H1 (cell line): ENCODE results near the gene SPIB. TPM values are rescaled to one million over a fixed set of nuclear protein-coding genes. Genes with fewer than 3 reads are reported as not detected.

Experiments used
- CTCF ChIA-PET: fragments of 300-600 bp; sonication (Branson Sonifier 250); formaldehyde crosslinking; loops from one replicate; lab custom pipeline; 2021; ENCODE audit not compliant: partially characterized antibody; lab: Charles Lee
- POLR2A ChIA-PET: fragments of 300-600 bp; sonication (Branson Sonifier 250); formaldehyde crosslinking; loops from one replicate; lab custom pipeline; 2021; ENCODE audit warnings: inconsistent platforms; ENCODE audit not compliant: partially characterized antibody; lab: Charles Lee
- DNase-seq, 2 experiments: peaks; one replicate each; pipeline versions ENCODE4 v3.0.0 to v3.0.0-alpha.2; 2010 to 2022; ENCODE audit warnings: low spot score in 2 of 2, low read depth in 1 of 2, mixed read lengths in 1 of 2
- FAIRE-seq: peaks from 2 replicates; lab custom pipeline; 2011; peaks lifted over from hg19 to GRCh38; lab: Jason Lieb, UNC
- H2AFZ ChIP-seq: 2 replicates; pipeline ENCODE4 v1.8.1; 2012; ENCODE audit warnings: low read length, inconsistent platforms
- H2AK5ac ChIP-seq: 2 replicates; pipeline ENCODE4 v1.6.1; 2013; ENCODE audit warnings: low read depth, low read length
- H2BK120ac ChIP-seq: replicated peaks from 2 replicates; pipeline ENCODE3; 2013; ENCODE audit warnings: low read depth, low read length, inconsistent platforms
- H2BK12ac ChIP-seq: 2 replicates; pipeline ENCODE4 v1.6.1; 2013; ENCODE audit warnings: low read depth, low read length
- H2BK15ac ChIP-seq: 2 replicates; pipeline ENCODE4 v1.6.1; 2013; ENCODE audit warnings: low read length
- H2BK20ac ChIP-seq: 2 replicates; pipeline ENCODE4 v1.6.1; 2013; ENCODE audit warnings: low read length
- H2BK5ac ChIP-seq: 2 replicates; pipeline ENCODE4 v1.6.1; 2013; ENCODE audit warnings: low read depth, low read length
- H3K14ac ChIP-seq: 2 replicates; pipeline ENCODE4 v1.6.1; 2013; ENCODE audit warnings: inconsistent platforms; ENCODE audit not compliant: insufficient read length
- H3K18ac ChIP-seq: 2 replicates; pipeline ENCODE4 v1.6.1; 2013; ENCODE audit warnings: low read length; ENCODE audit errors: extremely low read depth
- H3K23ac ChIP-seq: 2 replicates; pipeline ENCODE4 v1.6.1; 2013; ENCODE audit warnings: inconsistent platforms; ENCODE audit not compliant: insufficient read length
- H3K23me2 ChIP-seq: 2 replicates; pipeline ENCODE4 v1.6.1; 2013; ENCODE audit warnings: low read depth, low read length
- H3K27ac ChIP-seq: 2 replicates; pipeline ENCODE4 v1.6.1; 2011; ENCODE audit warnings: low read depth, low read length, inconsistent platforms
- H3K27me3 ChIP-seq, 4 experiments: replicated peaks in 1 of 4; 1 replicate in 1 of 4; 2 replicates in 3 of 4; pipeline versions ENCODE4 v1.6.1 to v1.8.1; 2011 to 2013; ENCODE audit warnings: low read length in 3 of 4, mild to moderate bottlenecking in 3 of 4, inconsistent platforms in 2 of 4, mixed read lengths in 2 of 4, moderate library complexity in 1 of 4; ENCODE audit not compliant: control insufficient read depth in 3 of 4, insufficient read depth in 3 of 4; ENCODE audit errors: extremely low read depth in 1 of 4
- H3K36me3 ChIP-seq, 4 experiments: 2 replicates each; pipeline versions ENCODE4 v1.6.1 to v1.8.1; 2011 to 2013; ENCODE audit warnings: mild to moderate bottlenecking in 4 of 4, low read length in 3 of 4, moderate library complexity in 2 of 4, control low read depth in 1 of 4, inconsistent platforms in 1 of 4; ENCODE audit not compliant: insufficient read depth in 4 of 4, control insufficient read depth in 2 of 4
- H3K4ac ChIP-seq: replicated peaks from 2 replicates; pipeline ENCODE3; 2013; ENCODE audit warnings: low read length, low read depth, mixed read lengths, inconsistent platforms; ENCODE audit not compliant: insufficient read length
- H3K4me1 ChIP-seq, 4 experiments: replicated peaks in 1 of 4; 1 replicate in 1 of 4; 2 replicates in 3 of 4; pipeline versions ENCODE4 v1.6.1 to v1.8.1; 2011 to 2013; ENCODE audit warnings: low read length in 3 of 4, inconsistent platforms in 2 of 4, mixed read lengths in 1 of 4; ENCODE audit not compliant: insufficient read depth in 4 of 4, control insufficient read depth in 3 of 4
- H3K4me2 ChIP-seq, 2 experiments: 2 replicates each; pipeline versions ENCODE4 v1.6.1 to v1.8.1; 2011 to 2013; ENCODE audit warnings: low read depth in 2 of 2, low read length in 2 of 2, control low read depth in 1 of 2, inconsistent platforms in 1 of 2, mild to moderate bottlenecking in 1 of 2; ENCODE audit not compliant: insufficient read depth in 1 of 2
- H3K4me3 ChIP-seq, 4 experiments: fragments of 200-600, 300-600 bp in 1 of 4; sonication (generic), shearing (Covaris generic), sonication (Bioruptor Twin) in 1 of 4; 2 replicates each; pipeline versions ENCODE4 v1.5.1 to v1.8.1; 2011 to 2016; ENCODE audit warnings: low read length in 4 of 4, low read depth in 3 of 4, control low read depth in 2 of 4, inconsistent platforms in 2 of 4, mild to moderate bottlenecking in 2 of 4, mixed read lengths in 1 of 4, moderate library complexity in 1 of 4; ENCODE audit not compliant: insufficient read depth in 2 of 4; ENCODE audit errors: extremely low read depth in 1 of 4
- H3K56ac ChIP-seq: replicated peaks from 2 replicates; pipeline ENCODE3; 2013; ENCODE audit warnings: low read depth, mild to moderate bottlenecking, mixed read lengths, low read length, inconsistent platforms; ENCODE audit not compliant: insufficient read length
- H3K79me1 ChIP-seq: 2 replicates; pipeline ENCODE4 v1.6.1; 2013; ENCODE audit warnings: low read depth, low read length, control low read depth
- H3K79me2 ChIP-seq, 2 experiments: 2 replicates each; pipeline versions ENCODE4 v1.6.1 to v1.8.1; 2012 to 2013; ENCODE audit warnings: low read length in 2 of 2, mild to moderate bottlenecking in 2 of 2, inconsistent platforms in 1 of 2; ENCODE audit not compliant: insufficient read depth in 2 of 2, control insufficient read depth in 1 of 2
- H3K9ac ChIP-seq, 4 experiments: replicated peaks in 1 of 4; 1 replicate in 1 of 4; 2 replicates in 3 of 4; pipeline versions ENCODE4 v1.6.1 to v1.8.1; 2011 to 2013; ENCODE audit warnings: low read depth in 3 of 4, low read length in 3 of 4, control low read depth in 2 of 4, mild to moderate bottlenecking in 2 of 4, moderate library complexity in 2 of 4, inconsistent platforms in 1 of 4; ENCODE audit errors: extremely low read depth in 1 of 4
- H3K9me3 ChIP-seq, 2 experiments: 2 replicates each; pipeline versions ENCODE4 v1.6.1 to v1.8.1; 2012 to 2013; ENCODE audit warnings: mild to moderate bottlenecking in 2 of 2, moderate library complexity in 2 of 2, control low read depth in 1 of 2, inconsistent platforms in 1 of 2, low read depth in 1 of 2, low read length in 1 of 2, mixed read lengths in 1 of 2; ENCODE audit not compliant: insufficient read depth in 2 of 2
- H4K20me1 ChIP-seq, 2 experiments: replicated peaks in 1 of 2; 2 replicates each; pipeline versions ENCODE3 to v1.8.1; 2011 to 2013; ENCODE audit warnings: inconsistent platforms in 2 of 2, low read length in 2 of 2, mild to moderate bottlenecking in 1 of 2; ENCODE audit not compliant: insufficient read depth in 2 of 2, control insufficient read depth in 1 of 2
- H4K5ac ChIP-seq: 2 replicates; pipeline ENCODE4 v1.6.1; 2013; ENCODE audit warnings: low read length, low read depth, mixed read lengths, inconsistent platforms; ENCODE audit not compliant: insufficient read length
- H4K8ac ChIP-seq: 2 replicates; pipeline ENCODE4 v1.8.0; 2013; ENCODE audit warnings: mild to moderate bottlenecking, moderate library complexity, low read length, inconsistent platforms; ENCODE audit not compliant: insufficient read depth; ENCODE audit errors: extremely low read depth
- H4K91ac ChIP-seq: replicated peaks from 2 replicates; pipeline ENCODE3; 2013; ENCODE audit warnings: low read length, mixed read lengths, inconsistent platforms; ENCODE audit not compliant: insufficient read length
- KDM4A ChIP-seq: IDR thresholded peaks from one replicate; pipeline ENCODE4 v1.7.1; 2012; ENCODE audit warnings: low read depth, mild to moderate bottlenecking, moderate library complexity, low read length, inconsistent platforms; ENCODE audit not compliant: severe bottlenecking
- NRF1 ChIP-seq: IDR thresholded peaks from 2 replicates; pipeline ENCODE4 v1.6.1; 2011; ENCODE audit warnings: mild to moderate bottlenecking, low read depth, low read length, improper control_type of control experiment
- RNF2 ChIP-seq: fragments of 200-900, 300-1000 bp; sonication (generic); IDR thresholded peaks from 2 replicates; pipeline ENCODE4 v1.7.1; 2016; ENCODE audit warnings: borderline replicate concordance, low read depth, mild to moderate bottlenecking, antibody characterized with exemption, low read length; ENCODE audit not compliant: poor library complexity, severe bottlenecking; ENCODE audit errors: missing control alignments
- SAP30 ChIP-seq: fragments of 300-600 bp; sonication (generic); IDR thresholded peaks from 2 replicates; pipeline ENCODE4 v1.7.1; 2012; ENCODE audit warnings: low read length, moderate library complexity, mild to moderate bottlenecking, inconsistent platforms; ENCODE audit not compliant: insufficient read depth, insufficient replicate concordance
- SIN3A ChIP-seq, 2 experiments: IDR thresholded peaks in 1 of 2; conservative IDR thresholded peaks in 1 of 2; 2 replicates each; pipeline ENCODE4 v1.6.1; 2011 to 2012; ENCODE audit warnings: low read length in 2 of 2, improper control_type of control experiment in 1 of 2, low read depth in 1 of 2, mild to moderate bottlenecking in 1 of 2
- YY1 ChIP-seq: IDR thresholded peaks from 2 replicates; pipeline ENCODE4 v1.6.1; 2011; ENCODE audit warnings: low read depth, mild to moderate bottlenecking, low read length
- WGBS, 2 experiments: shearing (Covaris generic) in 1 of 2; methylation state at CpG; one replicate each; pipeline versions ENCODE4 v1.1.6 to v1.1.7; 2013 to 2015; ENCODE audit warnings: low lambda C conversion rate in 2 of 2, mixed read lengths in 2 of 2, inconsistent platforms in 1 of 2, low coverage in 1 of 2, missing lambda C conversion rate in 1 of 2; ENCODE audit not compliant: insufficient replicate concordance in 2 of 2, insufficient coverage in 1 of 2, insufficient read length in 1 of 2; ENCODE audit errors: extremely low coverage in 1 of 2, missing lambda C conversion rate in 1 of 2; 5-methylcytosine and 5-hydroxymethylcytosine counted together
- polyA plus RNA-seq, 7 experiments: library from polyadenylated mRNA; depleted of rRNA in 3 of 7; stranded (reverse) in 5 of 7; unstranded in 2 of 7; fragments of >200 nt in 5 of 7; fragments of 200-250 nt in 2 of 7; gene quantifications; 1 replicate in 5 of 7; 2 replicates in 1 of 7; 4 replicates in 1 of 7; pipeline versions ENCODE4 v1.2.1 to v1.2.3, GENCODE V29; 2011 to 2013; ENCODE audit warnings: missing spikeins in 2 of 7, mixed read lengths in 2 of 7
- total RNA-seq: library from RNA; stranded (reverse); fragmentation: NEBNext Ultra II Directional; extraction: Animal tissue kit (Norgen Biotek cat#: 25700); gene quantifications from 2 replicates; pipeline ENCODE4 v1.2.1, GENCODE V29; 2021

The SPIB gene
- total and polyA plus RNA-seq, 2 of the 8 experiments (the other 6 are each of a cell fraction or from before 2014, with no cell fraction given), result 11.1 to 17.4 TPM

- H3K9ac ChIP-seq, result peak overlapping the region; percentile 85 to 88 (median 88)
- peaks cover 12% of the 10 kb centered on the region for H3K79me1 ChIP-seq
- H3K36me3 ChIP-seq, result peaks cover 7 to 28% (median 21%) of the 10 kb centered on the region in 4 experiments; a peak in 7 of 8 replicates
- H2BK120ac ChIP-seq, result no peak overlapping the region
- H3K4me3 ChIP-seq, result peak overlapping the region; percentile 63 to 91 (median 89)
- H3K27me3 ChIP-seq, result no peaks in the 10 kb centered on the region
- H3K9me3 ChIP-seq, result no peaks in the 10 kb centered on the region
- H2BK20ac ChIP-seq, result no peak overlapping the region
- H3K56ac ChIP-seq, result peak overlapping the region; percentile 70
- peak overlapping the region; percentile 36 for H4K5ac ChIP-seq
- 0 out of 2 replicates have a peak overlapping the region, but pooled peaks have one; percentile 6 for H2BK12ac ChIP-seq
- peak overlapping the region; percentile 57 for H4K91ac ChIP-seq
- H3K27ac ChIP-seq, result peak overlapping the region; percentile 75
- H3K14ac ChIP-seq, result no peak overlapping the region
- no peak overlapping the region for H2AK5ac ChIP-seq
- H3K18ac ChIP-seq, result peak overlapping the region; percentile 4; the same call in 1 of the 2 replicates
- no peak overlapping the region for H2BK15ac ChIP-seq
- FAIRE-seq (no peak), DNase-seq (no peak)
- 23% methylated on average over 25 of the region's 26 CpGs; no CpG with 5 or more reads in 1 of the 2 experiments for WGBS, 2 experiments
- peaks cover 12 to 45% of the 10 kb centered on the region in 2 experiments; a peak in 3 of 4 replicates for H3K79me2 ChIP-seq
- peak overlapping the region; percentile 97 for H4K8ac ChIP-seq
- peaks cover 5 to 17% of the 10 kb centered on the region in 2 experiments for H4K20me1 ChIP-seq
- H3K4me2 ChIP-seq, result peak overlapping the region; percentile 94 to 95
- POLR2A ChIA-PET, result interaction anchor here (0.7 to 4.0 kb wide), 27 partner anchors 9 to 94 kb away, joined by 3 to 28 read pairs (median 4); partner anchors contain the start of genes KCNC3, NAPSA and NR1H2
- 0 out of 2 replicates have a peak overlapping the region, but pooled peaks have one; percentile 2 for H2AFZ ChIP-seq
- H3K23me2 ChIP-seq, result peaks cover 9% of the 10 kb centered on the region; the same call in 1 of the 2 replicates
- CTCF ChIA-PET, result interaction anchor here (1.1 to 1.8 kb wide), 6 partner anchors 14 to 411 kb away, joined by 3 to 5 read pairs (median 4); no protein-coding TSS in a partner anchor
- H3K4ac ChIP-seq, result peak overlapping the region; percentile 6
- peak overlapping the region; percentile 90; the same call in 1 of the 2 replicates for H2BK5ac ChIP-seq
- peak overlapping the region; percentile 23 for H3K23ac ChIP-seq
- peaks cover 0 to 3% (median under 1%) of the 10 kb centered on the region in 4 experiments; a peak in 4 of 7 replicates for H3K4me1 ChIP-seq
- peak; percentile 71 for TF ChIP-seq SAP30
- TF ChIP-seq KDM4A, result no peak
- no peak for TF ChIP-seq NRF1
- TF ChIP-seq SIN3A (conservative IDR thresholded peaks at IDR 0.05 in 1 of 2, IDR thresholded peaks at IDR 0.05 in 1 of 2; ENCODE audit: low read depth in 1 of 2, low read length in 2 of 2), result 0 out of 4 replicates have a peak, but pooled peaks of 1 of the 2 experiments have one; percentile 23
- TF ChIP-seq YY1, result no peak
- TF ChIP-seq RNF2, result no peak
Observed at GRCh38 chr19:50384685-50385535, 33.8 kb upstream of the SPIB start.
